ENCODE results near the gene GOLGA6B. TPM values are rescaled to one million over a fixed set of nuclear protein-coding genes. Genes with fewer than 3 reads are reported as not detected.
"Not testable (repeated sequence)": the region's sequence is repeated elsewhere in the genome, so short reads cannot be mapped to it uniquely, and the experiment has no call there.

GOLGA6B gene
- total and polyA plus RNA-seq, 2 of the 4 experiments (the other 2 are of a cell fraction), result not detected

- H2AK5ac ChIP-seq (ENCODE audit: low read depth, low read length); H3K36me3 ChIP-seq (ENCODE audit: control insufficient read depth, insufficient read depth, low read length); H4K91ac ChIP-seq (ENCODE audit: insufficient read depth, low read depth, low read length); H3K79me1 ChIP-seq (ENCODE audit: low read depth in 1 of 2, low read length in 2 of 2); H3K27me3 ChIP-seq (ENCODE audit: control insufficient read depth, insufficient read depth, low read length); H3K9ac ChIP-seq (ENCODE audit: low read depth, low read length); H2BK20ac ChIP-seq (ENCODE audit: low read depth, low read length); H2AFZ ChIP-seq (replicated peaks; ENCODE audit: low read length, poor library complexity); in situ Hi-C loops (cut with MboI; ENCODE audit: low sequenced_read_pairs); H2BK5ac ChIP-seq (ENCODE audit: low read depth, low read length, poor library complexity, severe bottlenecking); H3K4me2 ChIP-seq (ENCODE audit: low read depth, low read length); H2AK9ac ChIP-seq (replicated peaks; ENCODE audit: low read depth, low read length, poor library complexity); H3K27ac ChIP-seq (ENCODE audit: insufficient read depth, low read length); H4K20me1 ChIP-seq (ENCODE audit: insufficient read depth, low read length); H3K14ac ChIP-seq (replicated peaks; ENCODE audit: low read depth, low read length); H3K18ac ChIP-seq (ENCODE audit: low read depth, low read length); H3K9me3 ChIP-seq (ENCODE audit: control insufficient read depth, insufficient read depth, low read length); H3K4ac ChIP-seq (ENCODE audit: low read depth, low read length); H4K8ac ChIP-seq (ENCODE audit: low read depth in 2 of 2, low read length in 2 of 2); CTCF ChIA-PET; H4K5ac ChIP-seq (ENCODE audit: low read depth, low read length); dilution Hi-C loops (cut with HindIII; ENCODE audit: low sequenced_read_pairs, unreplicated experiment); intact Hi-C loops (cut with micrococcal nuclease); H3K23ac ChIP-seq (ENCODE audit: low read depth, low read length); H2BK15ac ChIP-seq (ENCODE audit: low read depth, low read length); POLR2A ChIA-PET (ENCODE audit: unreplicated experiment); H2BK120ac ChIP-seq (ENCODE audit: low read depth, low read length); DNase-seq; H3K9me1 ChIP-seq (ENCODE audit: insufficient read depth, low read length); H3K4me1 ChIP-seq (ENCODE audit: control insufficient read depth, insufficient read depth, low read length); BruUV-seq (replicated peaks); ATAC-seq (ENCODE audit: low read depth); H3K56ac ChIP-seq (ENCODE audit: extremely low read depth, insufficient read depth, low read length); H3K4me3 ChIP-seq (ENCODE audit: insufficient read depth, low read depth, low read length): not testable (repeated sequence)
- no CpG with 5 or more reads among the region's 8 CpGs for WGBS, 2 experiments (ENCODE audit: extremely low coverage in 2 of 2, insufficient read length in 1 of 2)
Observed at GRCh38 chr15:72663931-72664330, 9.4 kb downstream of the GOLGA6B start.

- H4K8ac ChIP-seq (ENCODE audit: low read depth in 2 of 2, low read length in 2 of 2), result not testable (repeated sequence)
Observed at GRCh38 chr15:72665706-72666105, 11.2 kb downstream of the GOLGA6B start.

More at GRCh38 chr15:72665706-72666105, 11.2 kb downstream of the GOLGA6B start:
- BruUV-seq (replicated peaks); H3K9me3 ChIP-seq (ENCODE audit: control insufficient read depth, insufficient read depth, low read length); DNase-seq; dilution Hi-C loops (cut with HindIII; ENCODE audit: low sequenced_read_pairs, unreplicated experiment); H3K4me3 ChIP-seq (ENCODE audit: insufficient read depth, low read depth, low read length); H2BK5ac ChIP-seq (ENCODE audit: low read depth, low read length, poor library complexity, severe bottlenecking); H3K27me3 ChIP-seq (ENCODE audit: control insufficient read depth, insufficient read depth, low read length); H4K5ac ChIP-seq (ENCODE audit: low read depth, low read length); CTCF ChIA-PET; POLR2A ChIA-PET (ENCODE audit: unreplicated experiment); H2BK15ac ChIP-seq (ENCODE audit: low read depth, low read length); H2AK5ac ChIP-seq (ENCODE audit: low read depth, low read length); H3K9me1 ChIP-seq (ENCODE audit: insufficient read depth, low read length); H3K79me1 ChIP-seq (ENCODE audit: low read depth in 1 of 2, low read length in 2 of 2); H2BK120ac ChIP-seq (ENCODE audit: low read depth, low read length); H3K4ac ChIP-seq (ENCODE audit: low read depth, low read length); H3K4me1 ChIP-seq (ENCODE audit: control insufficient read depth, insufficient read depth, low read length); H3K4me2 ChIP-seq (ENCODE audit: low read depth, low read length); H3K14ac ChIP-seq (replicated peaks; ENCODE audit: low read depth, low read length); H4K91ac ChIP-seq (ENCODE audit: insufficient read depth, low read depth, low read length); in situ Hi-C loops (cut with MboI; ENCODE audit: low sequenced_read_pairs); H3K36me3 ChIP-seq (ENCODE audit: control insufficient read depth, insufficient read depth, low read length); H3K9ac ChIP-seq (ENCODE audit: low read depth, low read length); H3K18ac ChIP-seq (ENCODE audit: low read depth, low read length); H2AK9ac ChIP-seq (replicated peaks; ENCODE audit: low read depth, low read length, poor library complexity); H4K20me1 ChIP-seq (ENCODE audit: insufficient read depth, low read length); H2BK20ac ChIP-seq (ENCODE audit: low read depth, low read length); H3K23ac ChIP-seq (ENCODE audit: low read depth, low read length); H3K27ac ChIP-seq (ENCODE audit: insufficient read depth, low read length); H2AFZ ChIP-seq (replicated peaks; ENCODE audit: low read length, poor library complexity); H3K56ac ChIP-seq (ENCODE audit: extremely low read depth, insufficient read depth, low read length); intact Hi-C loops (cut with micrococcal nuclease); ATAC-seq (ENCODE audit: low read depth): not testable (repeated sequence)
- no CpG with 5 or more reads among the region's 11 CpGs for WGBS, 2 experiments (ENCODE audit: extremely low coverage in 2 of 2, insufficient read length in 1 of 2)

All from IMR-90 (cell line).